ENCODE data around the gene CSF3R.
A peak's percentile ranks its signal among the peaks of the same experiment; 100 is the strongest.

CSF3R gene

GRCh38 chr1:36453600-36454388 is 28.9 kb downstream of the CSF3R start:
- no peak for DNase-seq

GRCh38 chr1:36453051-36453450 is 29.7 kb downstream of the CSF3R start:
- DNase-seq: no peak

- no peak for DNase-seq
Observed at GRCh38 chr1:36450919-36451305, 31.8 kb downstream of the CSF3R start.

GRCh38 chr1:36450270-36450918 is 32.3 kb downstream of the CSF3R start, which contains the start of gene OSCP1:
TSS of gene OSCP1 (minus strand) at chr1:36450451. CDS start at chr1:36450369, 82 bp downstream.
- peak; percentile 88 for DNase-seq

GRCh38 chr1:36448530-36449056 is 34.1 kb downstream of the CSF3R start:
- DNase-seq: no peak

- no peak for DNase-seq
Observed at GRCh38 chr1:36447450-36447849, 35.3 kb downstream of the CSF3R start.

GRCh38 chr1:36446746-36447145 is 36.0 kb downstream of the CSF3R start:
- no peak for DNase-seq

- no peak for DNase-seq
Observed at GRCh38 chr1:36446271-36446670, 36.4 kb downstream of the CSF3R start.

- DNase-seq: no peak
Observed at GRCh38 chr1:36443297-36443696, 39.4 kb downstream of the CSF3R start.

- DNase-seq: no peak
Observed at GRCh38 chr1:36442337-36442736, 40.4 kb downstream of the CSF3R start.

- DNase-seq: no peak
Observed at GRCh38 chr1:36440646-36441045, 42.1 kb downstream of the CSF3R start.

- no peak for DNase-seq
Observed at GRCh38 chr1:36440044-36440443, 42.7 kb downstream of the CSF3R start.

- no peak for DNase-seq
Observed at GRCh38 chr1:36438715-36439114, 44.0 kb downstream of the CSF3R start.

GRCh38 chr1:36436821-36437220 is 45.9 kb downstream of the CSF3R start:
- no peak for DNase-seq

- no peak for DNase-seq
Observed at GRCh38 chr1:36433102-36433501, 49.6 kb downstream of the CSF3R start.

- DNase-seq: no peak
Observed at GRCh38 chr1:36432616-36433015, 50.1 kb downstream of the CSF3R start.

GRCh38 chr1:36425791-36426190 is 56.9 kb downstream of the CSF3R start:
- DNase-seq: no peak

GRCh38 chr1:36421649-36422048 is 61.1 kb downstream of the CSF3R start:
- DNase-seq: no peak

- peak; percentile 87 for DNase-seq
Observed at GRCh38 chr1:36420836-36421317, 61.8 kb downstream of the CSF3R start.

GRCh38 chr1:36420409-36420808 is 62.3 kb downstream of the CSF3R start:
- no peak for DNase-seq

GRCh38 chr1:36419569-36419968 is 63.1 kb downstream of the CSF3R start:
- no peak for DNase-seq

GRCh38 chr1:36419140-36419539 is 63.6 kb downstream of the CSF3R start:
- DNase-seq: no peak

GRCh38 chr1:36417931-36418330 is 64.8 kb downstream of the CSF3R start:
- no peak for DNase-seq

Data from CD4-positive, alpha-beta T cell treated with Interleukin-4 for 4 hours (primary cell).